Hair follicle dermal papilla cell (primary cell): ENCODE measurements around the gene LYVE1. TPM values are rescaled to one million over a fixed set of nuclear protein-coding genes. Genes with fewer than 3 reads are reported as not detected.

Experiments used
- total RNA-seq: library from RNA; depleted of rRNA; stranded (reverse); fragments of >200 nt; gene quantifications from 2 replicates; pipeline ENCODE4 v1.2.3, GENCODE V29; 2012

LYVE1 gene
- total RNA-seq: not detected in 2 replicates

GRCh38 chr11:10568486-10568941 is at the start of gene LYVE1:
Gene LYVE1, minus strand, starts transcription at chr11:10568665. Its CDS starts 133 bp downstream, at chr11:10568532.

GRCh38 chr11:10540915-10541560 is 27.4 kb downstream of the LYVE1 start, which contains the start of gene RNF141:
Gene RNF141, minus strand, starts transcription at chr11:10541187. Its CDS starts 7,029 bp downstream, at chr11:10534158.

Other genes with a start within 250 kb of the LYVE1 start
- gene AMPD3, start 113.4 kb downstream of the LYVE1 start, total RNA-seq: 23.6 and 31.0 TPM in 2 replicates
- 28.7 and 34.0 TPM in 2 replicates for gene RNF141, start 27.5 kb downstream of the LYVE1 start, total RNA-seq
- 11.9 and 12.7 TPM in 2 replicates for gene IRAG1, start 125.1 kb upstream of the LYVE1 start, total RNA-seq
- 29.5 and 35.5 TPM in 2 replicates for gene CTR9, start 182.6 kb upstream of the LYVE1 start, total RNA-seq
- gene EIF4G2, start 240.3 kb upstream of the LYVE1 start, total RNA-seq: 851 and 936 TPM in 2 replicates